IMR-90 (cell line): ENCODE data around the gene KIRREL1. TPM values are rescaled to one million over a fixed set of nuclear protein-coding genes. Genes with fewer than 3 reads are reported as not detected.

Experiments used
- ATAC-seq: fragments of 200-7000 bp; cut with Tn5 transposase; 2 replicates; pipeline ENCODE4 v1.9.1; 2020; ENCODE audit warnings: low read depth, mild to moderate bottlenecking, moderate library complexity
- BruUV-seq: library from RNA; stranded (reverse); fragments of 400-500 nt; replicated peaks from 2 replicates; lab custom pipeline; 2021; lab: Mats Ljungman, UMichigan
- CTCF ChIA-PET: fragments of 300-600 bp; formaldehyde crosslinking; extraction: SDS; loops from one replicate; lab custom pipeline; 2021; ENCODE audit warnings: antibody characterized with exemption; lab: Yijun Ruan, JAX
- POLR2A ChIA-PET: fragments of 300-600 bp; sonication (Branson Sonifier 250); formaldehyde crosslinking; loops from one replicate; lab custom pipeline; 2022; ENCODE audit warnings: antibody characterized with exemption; ENCODE audit not compliant: unreplicated experiment; lab: Charles Lee
- DNase-seq: peaks from one replicate; pipeline ENCODE4 v3.0.0; 2013
- H2AFZ ChIP-seq: replicated peaks from 2 replicates; pipeline ENCODE3; 2013; ENCODE audit warnings: low read length, mild to moderate bottlenecking; ENCODE audit not compliant: poor library complexity
- H2AK5ac ChIP-seq: 2 replicates; pipeline ENCODE4 v1.6.1; 2013; ENCODE audit warnings: low read depth, low read length, inconsistent platforms
- H2AK9ac ChIP-seq: replicated peaks from 2 replicates; pipeline ENCODE3; 2013; ENCODE audit warnings: mild to moderate bottlenecking, low read depth, low read length, moderate library complexity; ENCODE audit not compliant: poor library complexity
- H2BK120ac ChIP-seq: 2 replicates; pipeline ENCODE4 v1.6.1; 2013; ENCODE audit warnings: low read depth, low read length, inconsistent platforms
- H2BK15ac ChIP-seq: 3 replicates; pipeline ENCODE4 v1.6.1; 2013; ENCODE audit warnings: low read depth, low read length, inconsistent platforms
- H2BK20ac ChIP-seq: 2 replicates; pipeline ENCODE4 v1.6.1; 2013; ENCODE audit warnings: low read depth, mild to moderate bottlenecking, inconsistent platforms, low read length, moderate library complexity
- H2BK5ac ChIP-seq: 2 replicates; pipeline ENCODE4 v1.6.1; 2013; ENCODE audit warnings: mild to moderate bottlenecking, low read depth, low read length, inconsistent platforms; ENCODE audit not compliant: poor library complexity, severe bottlenecking
- H3K14ac ChIP-seq: replicated peaks from 2 replicates; pipeline ENCODE4 v1.6.1; 2013; ENCODE audit warnings: low read depth, low read length, inconsistent platforms
- H3K18ac ChIP-seq: 2 replicates; pipeline ENCODE4 v1.6.1; 2013; ENCODE audit warnings: low read depth, low read length, control low read depth
- H3K23ac ChIP-seq: 2 replicates; pipeline ENCODE4 v1.6.1; 2013; ENCODE audit warnings: low read depth, low read length, inconsistent platforms
- H3K27ac ChIP-seq: 2 replicates; pipeline ENCODE4 v1.5.1; 2013; ENCODE audit warnings: mild to moderate bottlenecking, control low read depth, low read length; ENCODE audit not compliant: insufficient read depth
- H3K27me3 ChIP-seq: 2 replicates; pipeline ENCODE4 v1.6.1; 2013; ENCODE audit warnings: low read length; ENCODE audit not compliant: control insufficient read depth, insufficient read depth
- H3K36me3 ChIP-seq: 2 replicates; pipeline ENCODE4 v1.6.1; 2013; ENCODE audit warnings: low read length, mixed read lengths; ENCODE audit not compliant: control insufficient read depth, insufficient read depth
- H3K4ac ChIP-seq: 2 replicates; pipeline ENCODE4 v1.6.1; 2013; ENCODE audit warnings: low read depth, low read length, inconsistent platforms
- H3K4me1 ChIP-seq: 2 replicates; pipeline ENCODE4 v1.6.1; 2013; ENCODE audit warnings: low read length, mixed read lengths; ENCODE audit not compliant: control insufficient read depth, insufficient read depth
- H3K4me2 ChIP-seq: 2 replicates; pipeline ENCODE4 v1.6.1; 2013; ENCODE audit warnings: low read depth, mild to moderate bottlenecking, control low read depth, low read length, moderate library complexity
- H3K4me3 ChIP-seq: 2 replicates; pipeline ENCODE4 v1.5.1; 2013; ENCODE audit warnings: low read depth, mild to moderate bottlenecking, control low read depth, low read length, moderate library complexity; ENCODE audit not compliant: insufficient read depth
- H3K56ac ChIP-seq: 2 replicates; pipeline ENCODE4 v1.6.1; 2013; ENCODE audit warnings: low read length, inconsistent platforms; ENCODE audit not compliant: insufficient read depth; ENCODE audit errors: extremely low read depth
- H3K79me1 ChIP-seq, 2 experiments: 2 replicates each; pipeline ENCODE4 v1.6.1; 2013; ENCODE audit warnings: low read length in 2 of 2, inconsistent platforms in 1 of 2, low read depth in 1 of 2
- H3K9ac ChIP-seq: 2 replicates; pipeline ENCODE4 v1.6.1; 2013; ENCODE audit warnings: low read depth, low read length, control low read depth
- H3K9me1 ChIP-seq: 2 replicates; pipeline ENCODE4 v1.6.1; 2013; ENCODE audit warnings: low read length, inconsistent platforms; ENCODE audit not compliant: insufficient read depth
- H3K9me3 ChIP-seq: 2 replicates; pipeline ENCODE4 v1.6.1; 2013; ENCODE audit warnings: low read length; ENCODE audit not compliant: control insufficient read depth, insufficient read depth
- H4K20me1 ChIP-seq: 2 replicates; pipeline ENCODE4 v1.6.1; 2013; ENCODE audit warnings: low read length, inconsistent platforms; ENCODE audit not compliant: insufficient read depth
- H4K5ac ChIP-seq: 2 replicates; pipeline ENCODE4 v1.6.1; 2013; ENCODE audit warnings: mild to moderate bottlenecking, low read depth, low read length, control low read depth
- H4K8ac ChIP-seq, 2 experiments: 2 replicates each; pipeline ENCODE4 v1.6.1; 2013; ENCODE audit warnings: low read depth in 2 of 2, low read length in 2 of 2, control low read depth in 1 of 2, inconsistent platforms in 1 of 2
- H4K91ac ChIP-seq: 2 replicates; pipeline ENCODE4 v1.6.1; 2013; ENCODE audit warnings: low read depth, low read length, inconsistent platforms; ENCODE audit not compliant: insufficient read depth
- BHLHE40 ChIP-seq: fragments of 150-350 bp; IDR thresholded peaks from 2 replicates; pipeline ENCODE4 v1.6.1; 2016; ENCODE audit warnings: mild to moderate bottlenecking, low read depth, low read length
- CEBPB ChIP-seq: IDR thresholded peaks from 2 replicates; pipeline ENCODE4 v1.6.1; 2012; ENCODE audit warnings: low read depth, low read length, improper control_type of control experiment
- CHD1 ChIP-seq: IDR thresholded peaks from 2 replicates; pipeline ENCODE4 v1.6.1; 2012; ENCODE audit warnings: low read depth, low read length, improper control_type of control experiment
- CTCF ChIP-seq: conservative IDR thresholded peaks from 2 replicates; pipeline ENCODE4 v1.5.1; 2012; ENCODE audit warnings: mild to moderate bottlenecking, low read depth, low read length, improper control_type of control experiment
- ELK1 ChIP-seq: fragments of 150-350 bp; IDR thresholded peaks from 2 replicates; pipeline ENCODE4 v1.6.1; 2016; ENCODE audit warnings: low read depth, mild to moderate bottlenecking, low read length, moderate library complexity, borderline replicate concordance
- MAZ ChIP-seq: IDR thresholded peaks from 2 replicates; pipeline ENCODE4 v1.6.1; 2012; ENCODE audit warnings: low read depth, mild to moderate bottlenecking, low read length, improper control_type of control experiment, moderate library complexity, borderline replicate concordance
- POLR2A ChIP-seq: IDR thresholded peaks from 2 replicates; pipeline ENCODE4 v1.6.1; 2012; ENCODE audit warnings: mild to moderate bottlenecking, low read depth, low read length
- RAD21 ChIP-seq: IDR thresholded peaks from 2 replicates; pipeline ENCODE4 v1.6.1; 2012; ENCODE audit warnings: low read length, improper control_type of control experiment
- RCOR1 ChIP-seq: IDR thresholded peaks from 2 replicates; pipeline ENCODE4 v1.6.1; 2012; ENCODE audit warnings: mild to moderate bottlenecking, low read length, improper control_type of control experiment; ENCODE audit not compliant: insufficient replicate concordance
- RFX5 ChIP-seq: IDR thresholded peaks from 2 replicates; pipeline ENCODE4 v1.8.0; 2012; ENCODE audit warnings: low read depth, mild to moderate bottlenecking, low read length, moderate library complexity
- SMC3 ChIP-seq: fragments of 150-350 bp; IDR thresholded peaks from 2 replicates; pipeline ENCODE4 v1.6.1; 2016; ENCODE audit warnings: low read depth, mild to moderate bottlenecking, antibody characterized with exemption, low read length, moderate library complexity
- USF2 ChIP-seq: fragments of 150-350 bp; IDR thresholded peaks from 2 replicates; pipeline ENCODE4 v1.6.1; 2017; ENCODE audit warnings: mild to moderate bottlenecking, antibody characterized with exemption, low read length, low read depth
- WGBS, 2 experiments: methylation state at CpG; one replicate each; pipeline versions ENCODE4 v1.1.5 to v1.1.7; 2013; ENCODE audit warnings: missing lambda C conversion rate in 2 of 2; ENCODE audit not compliant: insufficient read length in 1 of 2; ENCODE audit errors: extremely low coverage in 2 of 2; 5-methylcytosine and 5-hydroxymethylcytosine counted together
- dilution Hi-C: fragments of 300-500 bp; cut with HindIII; formaldehyde crosslinking; loops from one replicate; pipeline ENCODE4 v1.14.3; 2018; ENCODE audit warnings: low sequenced_read_pairs; ENCODE audit not compliant: unreplicated experiment
- in situ Hi-C: fragments of 300-500 bp; cut with MboI; formaldehyde crosslinking; loops from 3 replicates; pipeline ENCODE4 v1.14.3; 2019; ENCODE audit warnings: low sequenced_read_pairs, inconsistent platforms, mixed read lengths
- intact Hi-C: fragments of 100-400 bp; cut with micrococcal nuclease; formaldehyde crosslinking; loops from 2 replicates; pipeline ENCODE4 v1.10.0; 2022
- polyA plus RNA-seq, 3 experiments: library from polyadenylated mRNA; depleted of rRNA; stranded (reverse); fragments of >200 nt; gene quantifications; 2 replicates each; pipeline ENCODE4 v1.2.3, GENCODE V29; 2012; ENCODE audit warnings: low replicate concordance in 1 of 3
- total RNA-seq: library from RNA; depleted of rRNA; stranded (reverse); fragments of >200 nt; gene quantifications from 2 replicates; pipeline ENCODE4 v1.2.3, GENCODE V29; 2012

The KIRREL1 gene
- total and polyA plus RNA-seq, 2 of the 4 experiments (the other 2 are of a cell fraction): 58.1 to 64.7 TPM

GRCh38 chr1:157992031-157992832 lies 1.2 kb upstream of the KIRREL1 start:
- H2BK120ac ChIP-seq: peak overlapping the region; percentile 49; the same call in 1 of the 2 replicates
- intact Hi-C loops: loop anchor here (1.0 to 2.0 kb wide), 5 partner anchors 23 to 133 kb away; no protein-coding TSS in a partner anchor
- H3K4ac ChIP-seq: peak overlapping the region; percentile 76
- CTCF ChIA-PET: interaction anchor here (0.6 to 5.1 kb wide), 40 partner anchors 8 to 134 kb away, joined by 3 to 35 read pairs (median 4); no protein-coding TSS in a partner anchor
- H3K23ac ChIP-seq: 0 out of 2 replicates have a peak overlapping the region, but pooled peaks have one; percentile 45
- H3K36me3 ChIP-seq: no peaks in the 10 kb centered on the region
- WGBS, 2 experiments: 0% methylated on average over 1 of the region's 10 CpGs; no CpG with 5 or more reads in 1 of the 2 experiments
- H3K9ac ChIP-seq: no peak overlapping the region
- H4K8ac ChIP-seq: peak overlapping the region; percentile 37 to 63; a peak in 2 of 4 replicates
- peak overlapping the region; percentile 51; the same call in 1 of the 2 replicates for H2AK5ac ChIP-seq
- H4K20me1 ChIP-seq: peaks cover 26% of the 10 kb centered on the region
- H3K79me1 ChIP-seq: peaks cover 0 to 32% of the 10 kb centered on the region in 2 experiments; a peak in 3 of 4 replicates
- H3K9me3 ChIP-seq: no peaks in the 10 kb centered on the region
- H2BK5ac ChIP-seq: peak overlapping the region; percentile 4
- H3K27me3 ChIP-seq: peaks cover 21% of the 10 kb centered on the region
- no peak overlapping the region for H3K4me2 ChIP-seq
- H3K9me1 ChIP-seq: peaks cover 11% of the 10 kb centered on the region
- peak overlapping the region; percentile 0; the same call in 1 of the 2 replicates for H3K27ac ChIP-seq
- H3K4me3 ChIP-seq: no peak overlapping the region
- dilution Hi-C loops: no loop called here
- H2BK15ac ChIP-seq: peak overlapping the region; percentile 47; the same call in 1 of the 3 replicates
- POLR2A ChIA-PET: no interaction called here
- no peak overlapping the region for H4K5ac ChIP-seq
- peak overlapping the region; percentile 47; the same call in 1 of the 2 replicates for H3K14ac ChIP-seq
- H2BK20ac ChIP-seq: peak overlapping the region; percentile 61
- H4K91ac ChIP-seq: peak overlapping the region; percentile 45; the same call in 1 of the 2 replicates
- in situ Hi-C loops: loop anchor here (5.0 kb wide), 1 partner anchor 40 kb away; no protein-coding TSS in a partner anchor
- H3K4me1 ChIP-seq: peaks cover 10% of the 10 kb centered on the region
- no peak overlapping the region; the same call in 1 of the 2 replicates for H3K18ac ChIP-seq
- H2AK9ac ChIP-seq: peak overlapping the region; percentile 71
- no peak overlapping the region for H3K56ac ChIP-seq
- H2AFZ ChIP-seq: peak overlapping the region; percentile 67
- peak; percentile 63 for DNase-seq
- BruUV-seq: no TSS peak
- ATAC-seq: peak; percentile 33
- TF ChIP-seq USF2: no peak
- 0 out of 2 replicates have a peak, but pooled peaks have one; percentile 23 for TF ChIP-seq POLR2A
- no peak for TF ChIP-seq RFX5
- no peak for TF ChIP-seq BHLHE40
- peak; percentile 99 for TF ChIP-seq SMC3
- TF ChIP-seq CTCF: peak; percentile 99
- peak; percentile 98 for TF ChIP-seq RAD21
- peak; percentile 63; the same call in 1 of the 2 replicates for TF ChIP-seq MAZ
- no peak for TF ChIP-seq RCOR1
- TF ChIP-seq CEBPB: peak; percentile 34; the same call in 1 of the 2 replicates
- TF ChIP-seq CHD1: no peak
- no peak for TF ChIP-seq ELK1
